ENCODE data around the gene OPN3.

The OPN3 gene

GRCh38 chr1:241645199-241645598 is 5.0 kb upstream of the OPN3 start:
- no peak overlapping the region for H3K27ac ChIP-seq
- no peak for TF ChIP-seq CTCF (conservative IDR thresholded peaks at IDR 0.05)
- no peak for TF ChIP-seq ZFX (IDR thresholded peaks at IDR 0.05)

- TF ChIP-seq CTCF (conservative IDR thresholded peaks at IDR 0.05) (no peak), ZFX (IDR thresholded peaks at IDR 0.05) (no peak)
- H3K27ac ChIP-seq: no peak overlapping the region
These were observed 4.1 kb upstream of the OPN3 start for GRCh38 chr1:241644259-241644658.

GRCh38 chr1:241642593-241642944 is 2.4 kb upstream of the OPN3 start:
- TF ChIP-seq ZFX (IDR thresholded peaks at IDR 0.05) (no peak), CTCF (conservative IDR thresholded peaks at IDR 0.05) (no peak)
- H3K27ac ChIP-seq: no peak overlapping the region

GRCh38 chr1:241641773-241642592 is 1.8 kb upstream of the OPN3 start:
- no peak overlapping the region for H3K27ac ChIP-seq
- TF ChIP-seq CTCF (conservative IDR thresholded peaks at IDR 0.05) (no peak), ZFX (IDR thresholded peaks at IDR 0.05) (no peak)

GRCh38 chr1:241640867-241641622 is 876 bp upstream of the OPN3 start:
- peak overlapping the region; percentile 75; the same call in 1 of the 2 replicates for H3K27ac ChIP-seq
- TF ChIP-seq ZFX (IDR thresholded peaks at IDR 0.05) (no peak), CTCF (conservative IDR thresholded peaks at IDR 0.05) (no peak)

GRCh38 chr1:241639623-241640148 is 483 bp downstream of the OPN3 start:
- H3K27ac ChIP-seq: peak overlapping the region; percentile 75
- TF ChIP-seq ZFX (IDR thresholded peaks at IDR 0.05): no peak
- TF ChIP-seq CTCF (conservative IDR thresholded peaks at IDR 0.05): no peak; the same call in 1 of the 2 replicates

Data from C4-2B (cell line).